K562 (cell line): ENCODE data around the gene SHOX. TPM values are rescaled to one million over a fixed set of nuclear protein-coding genes. Genes with fewer than 3 reads are reported as not detected.

ENCODE experiments used
- ATAC-seq: fragments of 200-7000 bp; cut with Tn5 transposase; 3 replicates; pipeline ENCODE4 v1.9.1; 2020; ENCODE audit warnings: moderate library complexity
- BruUV-seq: library from RNA; stranded (reverse); fragments of 400-500 nt; replicated peaks from 2 replicates; lab custom pipeline; 2021; lab: Mats Ljungman, UMichigan
- CTCF ChIA-PET: fragments of 300-600 bp; formaldehyde crosslinking; extraction: SDS; loops from one replicate; lab custom pipeline; 2021; ENCODE audit warnings: low intra/inter-chr PET ratio; lab: Yijun Ruan, JAX
- POLR2A ChIA-PET: fragments of 300-600, 350-650 bp; sonication (Branson Sonifier 250); formaldehyde crosslinking; extraction: SDS; loops from one replicate; lab custom pipeline; 2021; ENCODE audit warnings: antibody characterized with exemption, inconsistent platforms; lab: Yijun Ruan, JAX
- DNase-seq, 4 experiments: peaks; one replicate each; pipeline versions ENCODE4 v3.0.0 to v3.0.0-alpha.2; 2011 to 2018; ENCODE audit warnings: low spot score in 3 of 4, mixed read lengths in 3 of 4; ENCODE audit errors: extremely low read depth in 1 of 4
- FAIRE-seq: peaks from 2 replicates; lab custom pipeline; 2011; peaks lifted over from hg19 to GRCh38; lab: Jason Lieb, UNC
- H2AFZ ChIP-seq: 2 replicates; pipeline ENCODE4 v1.6.0; 2011; ENCODE audit warnings: low read depth, low read length, control low read depth, inconsistent platforms
- H3K27ac ChIP-seq: fragments of 200-600 bp; 3 replicates; pipeline ENCODE4 v1.8.0; 2011; ENCODE audit warnings: low read depth, mild to moderate bottlenecking, control low read depth, inconsistent platforms, low read length, moderate library complexity, mixed read lengths; ENCODE audit errors: extremely low read depth
- H3K27me3 ChIP-seq, 2 experiments: fragments of 300-600 bp in 1 of 2; 2 replicates in 1 of 2; 3 replicates in 1 of 2; pipeline versions ENCODE4 v1.6.0 to v1.8.0; 2011; ENCODE audit warnings: inconsistent platforms in 2 of 2, low read length in 2 of 2, mild to moderate bottlenecking in 1 of 2, mixed read lengths in 1 of 2, moderate library complexity in 1 of 2; ENCODE audit not compliant: control insufficient read depth in 2 of 2, insufficient read depth in 2 of 2
- H3K36me3 ChIP-seq: fragments of 300-600 bp; 3 replicates; pipeline ENCODE4 v1.8.0; 2011; ENCODE audit warnings: mild to moderate bottlenecking, low read length, inconsistent platforms; ENCODE audit not compliant: control insufficient read depth, insufficient read depth
- H3K4me1 ChIP-seq, 2 experiments: fragments of 200-600 bp in 1 of 2; replicated peaks in 1 of 2; 2 replicates in 1 of 2; 3 replicates in 1 of 2; pipeline versions ENCODE4 v1.5.1 to v1.8.0; 2011; ENCODE audit warnings: inconsistent platforms in 2 of 2, low read length in 2 of 2, mild to moderate bottlenecking in 1 of 2, mixed read lengths in 1 of 2, moderate library complexity in 1 of 2; ENCODE audit not compliant: control insufficient read depth in 2 of 2, insufficient read depth in 2 of 2
- H3K4me2 ChIP-seq: 2 replicates; pipeline ENCODE4 v1.6.1; 2011; ENCODE audit warnings: low read length, control low read depth, inconsistent platforms, mixed read lengths; ENCODE audit not compliant: insufficient read depth
- H3K4me3 ChIP-seq: fragments of 200-600 bp; sonication (generic), shearing (Covaris generic); 2 replicates; pipeline ENCODE4 v1.5.1; 2016; ENCODE audit warnings: control low read depth, inconsistent platforms
- H3K79me2 ChIP-seq: fragments of 200-600 bp; 3 replicates; pipeline ENCODE4 v1.8.0; 2011; ENCODE audit warnings: low read length, inconsistent platforms; ENCODE audit not compliant: control insufficient read depth, insufficient read depth
- H3K9ac ChIP-seq, 2 experiments: 2 replicates each; pipeline versions ENCODE4 v1.6.0 to v1.6.1; 2011; ENCODE audit warnings: low read depth in 2 of 2, low read length in 2 of 2, control low read depth in 1 of 2, inconsistent platforms in 1 of 2, mild to moderate bottlenecking in 1 of 2, mixed read lengths in 1 of 2; ENCODE audit not compliant: insufficient read depth in 1 of 2
- H3K9me1 ChIP-seq: one replicate; pipeline ENCODE4 v1.6.0; 2011; ENCODE audit warnings: inconsistent platforms, mild to moderate bottlenecking, low read length, moderate library complexity; ENCODE audit not compliant: control insufficient read depth, insufficient read depth
- H3K9me3 ChIP-seq: replicated peaks from 2 replicates; pipeline ENCODE4 v1.5.1; 2011; ENCODE audit warnings: low read depth, low read length, inconsistent platforms; ENCODE audit not compliant: control insufficient read depth, insufficient read depth
- H4K20me1 ChIP-seq: replicated peaks from 2 replicates; pipeline ENCODE4 v1.6.1; 2011; ENCODE audit warnings: low read length, inconsistent platforms, mixed read lengths; ENCODE audit not compliant: control insufficient read depth, insufficient read depth
- BACH1 ChIP-seq: fragments of 200-800 bp; sonication (Bioruptor generic); IDR thresholded peaks from 2 replicates; pipeline ENCODE4 v1.6.1; 2016; ENCODE audit warnings: missing genetic modification characterization, missing compliant biosample characterization
- BRCA1 ChIP-seq, 2 experiments: fragments of 450-650 bp in 1 of 2; sonication (generic) in 1 of 2; formaldehyde crosslinking in 1 of 2; IDR thresholded peaks; 2 replicates each; pipeline versions ENCODE4 v1.5.0 to v1.6.1; 2017 to 2020; ENCODE audit warnings: mild to moderate bottlenecking in 1 of 2, missing genetic modification reagents in 1 of 2
- CREM ChIP-seq: IDR thresholded peaks from 2 replicates; pipeline ENCODE4 v1.6.1; 2014; ENCODE audit warnings: antibody characterized with exemption, low read depth
- ETV6 ChIP-seq, 3 experiments: fragments of 150-350 bp in 1 of 3; sonication (generic) in 1 of 3; formaldehyde crosslinking in 1 of 3; IDR thresholded peaks; 2 replicates each; pipeline versions ENCODE4 v1.6.1 to v1.8.0; 2014 to 2022; ENCODE audit warnings: borderline replicate concordance in 2 of 3, low read depth in 2 of 3, antibody characterized with exemption in 1 of 3, low read length in 1 of 3, mild to moderate bottlenecking in 1 of 3, missing genetic modification reagents in 1 of 3
- MTA3 ChIP-seq: fragments of 450-650 bp; formaldehyde crosslinking; IDR thresholded peaks from 2 replicates; pipeline ENCODE4 v1.6.1; 2017; ENCODE audit warnings: mild to moderate bottlenecking, borderline replicate concordance
- PHB2 ChIP-seq: fragments of 450-650 bp; IDR thresholded peaks from 2 replicates; pipeline ENCODE4 v1.6.1; 2017; ENCODE audit warnings: low read depth
- POLR3G ChIP-seq: IDR thresholded peaks from 2 replicates; pipeline ENCODE4 v1.6.1; 2011; ENCODE audit not compliant: insufficient read length, insufficient replicate concordance; ENCODE audit errors: extremely low read depth
- RBM14 ChIP-seq: fragments of 200-400 bp; formaldehyde crosslinking; IDR thresholded peaks from 2 replicates; pipeline ENCODE4 v1.6.1; 2018; ENCODE audit warnings: low read depth, mild to moderate bottlenecking, low read length, moderate library complexity, borderline replicate concordance; ENCODE audit not compliant: insufficient read depth
- RHOXF2B ChIP-seq: fragments of 250-450 bp; sonication (Bioruptor Pico); conservative IDR thresholded peaks from 2 replicates; pipeline ENCODE4 v1.5.1; 2021
- TARDBP ChIP-seq: fragments of 450-650 bp; IDR thresholded peaks from 2 replicates; pipeline ENCODE4 v1.6.1; 2016
- ZNF165 ChIP-seq: fragments of 250-450 bp; sonication (Bioruptor Pico); IDR thresholded peaks from 2 replicates; pipeline ENCODE4 v1.4.0; 2020; ENCODE audit warnings: borderline replicate concordance
- ZNF277 ChIP-seq: fragments of 250-450 bp; sonication (Bioruptor Pico); IDR thresholded peaks from 2 replicates; pipeline ENCODE4 v1.8.0; 2022; ENCODE audit warnings: inconsistent platforms, mild to moderate bottlenecking, moderate library complexity, borderline replicate concordance
- ZNF778 ChIP-seq: fragments of 450-650 bp; formaldehyde crosslinking; IDR thresholded peaks from 2 replicates; pipeline ENCODE4 v1.4.0; 2020; ENCODE audit warnings: mild to moderate bottlenecking, moderate library complexity
- WGBS: fragments of 100-300 bp; shearing (Covaris generic); methylation state at CpG from one replicate; pipeline ENCODE4 v1.1.6; 2016; ENCODE audit warnings: low coverage, mixed read lengths; ENCODE audit not compliant: insufficient coverage; ENCODE audit errors: missing lambda C conversion rate; 5-methylcytosine and 5-hydroxymethylcytosine counted together
- in situ Hi-C: fragments of 300-500 bp; cut with MboI; formaldehyde crosslinking; loops from 4 replicates; pipeline ENCODE4 v1.15.0; 2018; ENCODE audit warnings: inconsistent platforms, mixed read lengths
- intact Hi-C: fragments of 100-400 bp; cut with micrococcal nuclease; formaldehyde crosslinking; loops from 2 replicates; pipeline ENCODE4 v1.14.2; 2022
- polyA plus RNA-seq, 8 experiments: library from polyadenylated mRNA; depleted of rRNA in 4 of 8; stranded (reverse) in 5 of 8; unstranded in 3 of 8; fragments of >200 nt; fragmentation: Nextera tagmentation in 2 of 8; fragmentation: Illumina TruSeq in 1 of 8; extraction: Ambion mirVana in 2 of 8; extraction: Trizol in 1 of 8; gene quantifications; 2 replicates each; pipeline versions ENCODE4 v1.2.1 to v1.2.3, GENCODE V29; 2011 to 2014; ENCODE audit warnings: inconsistent platforms in 1 of 8, missing spikeins in 1 of 8
- total RNA-seq, 7 experiments: library from RNA; depleted of rRNA in 6 of 7; stranded (reverse); fragments of >200 nt in 6 of 7; fragmentation: Illumina TruSeq in 2 of 7; extraction: Trizol in 2 of 7; gene quantifications; 2 replicates each; pipeline versions ENCODE4 v1.2.1 to v1.2.3, GENCODE V29; 2011 to 2021; ENCODE audit warnings: low replicate concordance in 1 of 7
- TF ChIP-seq, protein P1 (sequence below): fragments of 450-650 bp; formaldehyde crosslinking; conservative IDR thresholded peaks from 2 replicates; pipeline ENCODE4 v1.4.0; 2022; ENCODE audit warnings: mild to moderate bottlenecking, missing genetic modification characterization
- TF ChIP-seq, protein P2 (sequence below): fragments of 250-450 bp; sonication (Bioruptor Pico); IDR thresholded peaks from 2 replicates; pipeline ENCODE4 v1.8.0; 2022; ENCODE audit warnings: moderate library complexity, mild to moderate bottlenecking, inconsistent platforms

The SHOX gene
- total and polyA plus RNA-seq, 9 of the 15 experiments (the other 6 are each of a cell fraction or from before 2014, with no cell fraction given): not detected

DNA sequence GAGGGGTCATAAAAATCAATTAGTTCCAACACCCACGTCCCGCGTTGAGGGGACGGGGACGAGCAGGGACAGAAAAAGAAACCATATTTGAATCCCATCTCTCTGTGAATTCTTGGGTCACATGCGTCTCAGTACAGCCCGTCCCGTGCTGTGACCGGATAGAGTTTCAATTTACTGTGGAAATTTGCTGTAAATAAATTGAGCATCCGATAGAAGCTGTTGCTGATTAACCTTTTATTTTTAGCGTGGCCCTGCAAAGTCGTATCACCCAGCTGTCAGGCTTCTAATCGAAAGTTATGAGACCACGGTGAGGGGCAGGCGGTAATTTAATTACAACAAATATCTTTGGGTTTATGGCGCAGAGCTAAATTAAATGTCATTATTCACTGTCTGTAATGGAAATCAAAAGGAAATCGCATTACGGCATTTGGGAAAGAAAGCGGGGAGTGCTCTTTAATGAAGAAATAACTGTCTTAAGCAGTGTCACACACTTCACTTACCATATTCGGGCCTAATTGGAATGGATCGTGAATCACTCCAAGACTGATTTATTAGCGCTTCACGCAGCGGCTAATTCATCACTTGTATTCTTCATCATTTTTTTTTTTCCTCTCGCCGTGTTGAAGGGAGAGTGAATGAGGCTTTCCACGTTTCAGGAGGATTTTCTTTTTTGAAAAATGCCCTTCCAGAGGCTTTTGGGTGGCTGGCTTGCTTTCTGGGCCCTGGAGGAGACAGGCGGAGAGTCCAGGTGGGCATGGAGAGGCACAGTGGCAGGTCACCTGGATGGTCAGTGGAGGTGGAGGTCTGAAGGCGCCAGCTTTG lies 7.3 kb downstream of the SHOX start (continued):
- no peak for TF ChIP-seq ZNF778 (CRISPR knock-in tag)
- TF ChIP-seq, all 486 proteins: peak for 0

- Histone ChIP-seq H3K27ac (no peak overlapping the region), H3K9me3 (no peaks in the 10 kb centered on the region), H3K4me3 (no peak overlapping the region), H2AFZ (no peak overlapping the region), H3K4me1 (no peaks in the 10 kb centered on the region), H4K20me1 (no peaks in the 10 kb centered on the region), H3K36me3 (no peaks in the 10 kb centered on the region), H3K9ac (no peak overlapping the region), H3K79me2 (no peaks in the 10 kb centered on the region), H3K9me1 (no peaks in the 10 kb centered on the region), H3K27me3 (peaks cover 0 to 8% of the 10 kb centered on the region in 2 experiments; a peak in 2 of 5 replicates), H3K4me2 (no peak overlapping the region)
- no peak for ATAC-seq
- ChIA-PET CTCF (no interaction called here), POLR2A (no interaction called here)
- no TSS peak for BruUV-seq
- WGBS: 0% methylated on average over 12 of the region's 18 CpGs
- in situ Hi-C loops (no loop called here), intact Hi-C loops (no loop called here)
- DNase-seq: no peak
- FAIRE-seq: no peak
- TF ChIP-seq ZNF277: no peak
- TF ChIP-seq MTA3: no peak
- TF ChIP-seq, protein P1, sequence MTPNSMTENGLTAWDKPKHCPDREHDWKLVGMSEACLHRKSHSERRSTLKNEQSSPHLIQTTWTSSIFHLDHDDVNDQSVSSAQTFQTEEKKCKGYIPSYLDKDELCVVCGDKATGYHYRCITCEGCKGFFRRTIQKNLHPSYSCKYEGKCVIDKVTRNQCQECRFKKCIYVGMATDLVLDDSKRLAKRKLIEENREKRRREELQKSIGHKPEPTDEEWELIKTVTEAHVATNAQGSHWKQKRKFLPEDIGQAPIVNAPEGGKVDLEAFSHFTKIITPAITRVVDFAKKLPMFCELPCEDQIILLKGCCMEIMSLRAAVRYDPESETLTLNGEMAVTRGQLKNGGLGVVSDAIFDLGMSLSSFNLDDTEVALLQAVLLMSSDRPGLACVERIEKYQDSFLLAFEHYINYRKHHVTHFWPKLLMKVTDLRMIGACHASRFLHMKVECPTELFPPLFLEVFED: no peak
- no peak for TF ChIP-seq CREM
- no peak for TF ChIP-seq BACH1 (tag)
- TF ChIP-seq BRCA1 (IDR thresholded peaks at IDR 0.05): no peak
- no peak for TF ChIP-seq BRCA1 (CRISPR knock-in tag; IDR thresholded peaks at IDR 0.05)
- TF ChIP-seq TARDBP: no peak
- no peak for TF ChIP-seq RBM14
- TF ChIP-seq RHOXF2B (CRISPR knock-in tag): no peak
- no peak for TF ChIP-seq ETV6 (IDR thresholded peaks at IDR 0.05; ENCODE audit: borderline replicate concordance in 1 of 2, low read depth in 2 of 2, low read length in 1 of 2)
- no peak for TF ChIP-seq ETV6 (CRISPR knock-in tag; IDR thresholded peaks at IDR 0.05; ENCODE audit: borderline replicate concordance)
- TF ChIP-seq ZNF165: no peak
- no peak for TF ChIP-seq PHB2
- TF ChIP-seq POLR3G: no peak
- TF ChIP-seq, protein P2, sequence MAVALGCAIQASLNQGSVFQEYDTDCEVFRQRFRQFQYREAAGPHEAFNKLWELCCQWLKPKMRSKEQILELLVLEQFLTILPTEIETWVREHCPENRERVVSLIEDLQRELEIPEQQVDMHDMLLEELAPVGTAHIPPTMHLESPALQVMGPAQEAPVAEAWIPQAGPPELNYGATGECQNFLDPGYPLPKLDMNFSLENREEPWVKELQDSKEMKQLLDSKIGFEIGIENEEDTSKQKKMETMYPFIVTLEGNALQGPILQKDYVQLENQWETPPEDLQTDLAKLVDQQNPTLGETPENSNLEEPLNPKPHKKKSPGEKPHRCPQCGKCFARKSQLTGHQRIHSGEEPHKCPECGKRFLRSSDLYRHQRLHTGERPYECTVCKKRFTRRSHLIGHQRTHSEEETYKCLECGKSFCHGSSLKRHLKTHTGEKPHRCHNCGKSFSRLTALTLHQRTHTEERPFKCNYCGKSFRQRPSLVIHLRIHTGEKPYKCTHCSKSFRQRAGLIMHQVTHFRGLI (CRISPR knock-in tag): no peak
Measured at GRCh38 chrX:638482-639131, 8.0 kb downstream of the SHOX start.
